Tongue (tissue), 2 donors: Measurements from ENCODE around the gene CA6. TPM values are rescaled to one million over a fixed set of nuclear protein-coding genes. Genes with fewer than 3 reads are reported as not detected.
"Not testable (repeated sequence)": the region's sequence is repeated elsewhere in the genome, so short reads cannot be mapped to it uniquely, and the experiment has no call there.

Experiments
- DNase-seq: peaks from one replicate; pipeline ENCODE4 v3.0.0-alpha.2; 2015
- total RNA-seq: library from RNA; depleted of rRNA; stranded (reverse); fragments of >200 nt; gene quantifications from one replicate; pipeline ENCODE4 v1.2.3, GENCODE V29; 2014

CA6 gene
- total RNA-seq, 1 donor from 2014 or later = 1.0 TPM

- no peak for DNase-seq
These were observed 18.7 kb upstream of the CA6 start for GRCh38 chr1:8926707-8927694.

- DNase-seq = no peak
These were observed 15.6 kb upstream of the CA6 start for GRCh38 chr1:8930116-8930515.

- not testable (repeated sequence) for DNase-seq
These were observed 8.6 kb upstream of the CA6 start for GRCh38 chr1:8937051-8937450.

GRCh38 chr1:8937701-8938100 lies 8.0 kb upstream of the CA6 start:
- no peak for DNase-seq

- DNase-seq = no peak
These were observed 7.3 kb upstream of the CA6 start for GRCh38 chr1:8938232-8938999.

- DNase-seq = no peak
These were observed 6.7 kb upstream of the CA6 start for GRCh38 chr1:8939000-8939265.

- DNase-seq = no peak
These were observed 6.2 kb upstream of the CA6 start for GRCh38 chr1:8939362-8939995.

- DNase-seq = peak; percentile 37
These were observed 3.8 kb upstream of the CA6 start for GRCh38 chr1:8941906-8942305.

- no peak for DNase-seq
These were observed 1.9 kb upstream of the CA6 start for GRCh38 chr1:8943498-8944405.

- no peak for DNase-seq
These were observed 1.5 kb downstream of the CA6 start for GRCh38 chr1:8947127-8947691.

GRCh38 chr1:8950309-8950708 lies 4.6 kb downstream of the CA6 start:
- DNase-seq = no peak

GRCh38 chr1:8951231-8951630 lies 5.6 kb downstream of the CA6 start:
- DNase-seq = no peak

- DNase-seq = peak; percentile 41
These were observed 9.7 kb downstream of the CA6 start for GRCh38 chr1:8955406-8955805.

GRCh38 chr1:8956461-8957349 lies 11.0 kb downstream of the CA6 start:
- no peak for DNase-seq

GRCh38 chr1:8962812-8963530 lies 17.3 kb downstream of the CA6 start:
- peak; percentile 14 for DNase-seq

- no peak for DNase-seq
These were observed 18.3 kb downstream of the CA6 start for GRCh38 chr1:8963963-8964362.

- DNase-seq = no peak
These were observed 19.6 kb downstream of the CA6 start for GRCh38 chr1:8965121-8965820.

GRCh38 chr1:8966606-8967005 lies 20.9 kb downstream of the CA6 start:
- DNase-seq = no peak

- not testable (repeated sequence) for DNase-seq
These were observed 23.2 kb downstream of the CA6 start for GRCh38 chr1:8968902-8969301.
